DMS 273 (cell line): Measurements from ENCODE around the gene CTPS1.

ENCODE experiments used
- DNase-seq: peaks from one replicate; lab custom pipeline; 2025; ENCODE audit not compliant: unreplicated experiment; lab: John Stamatoyannopoulos, UW

Gene CTPS1

GRCh38 chr1:40966417-40966816 lies 13.1 kb upstream of the CTPS1 start:
- DNase-seq: no peak

- DNase-seq: no peak
These were observed 10.1 kb upstream of the CTPS1 start for GRCh38 chr1:40969445-40969844.

GRCh38 chr1:40971966-40972365 lies 7.5 kb upstream of the CTPS1 start:
- DNase-seq: no peak

- no peak for DNase-seq
These were observed 5.6 kb upstream of the CTPS1 start for GRCh38 chr1:40973912-40974311.

- DNase-seq: no peak
These were observed 4.6 kb upstream of the CTPS1 start for GRCh38 chr1:40974945-40975344.

- DNase-seq: no peak
These were observed 2.4 kb upstream of the CTPS1 start for GRCh38 chr1:40976952-40977690.

- no peak for DNase-seq
These were observed 1.8 kb upstream of the CTPS1 start for GRCh38 chr1:40977716-40978115.

- peak; percentile 97 for DNase-seq
These were observed 633 bp upstream of the CTPS1 start for GRCh38 chr1:40978886-40979240.

GRCh38 chr1:40980068-40980452 lies 564 bp downstream of the CTPS1 start:
- no peak for DNase-seq

- DNase-seq: peak; percentile 99
These were observed 1.1 kb downstream of the CTPS1 start for GRCh38 chr1:40980453-40981121.

- DNase-seq: no peak
These were observed 2.4 kb downstream of the CTPS1 start for GRCh38 chr1:40981691-40982448.

- no peak for DNase-seq
These were observed 3.2 kb downstream of the CTPS1 start for GRCh38 chr1:40982721-40983120.

GRCh38 chr1:40983286-40983685 lies 3.8 kb downstream of the CTPS1 start:
- no peak for DNase-seq

GRCh38 chr1:40984066-40984465 lies 4.6 kb downstream of the CTPS1 start:
- DNase-seq: no peak

- no peak for DNase-seq
These were observed 5.0 kb downstream of the CTPS1 start for GRCh38 chr1:40984531-40984930.

GRCh38 chr1:40985161-40985560 lies 5.7 kb downstream of the CTPS1 start:
- peak; percentile 100 for DNase-seq

GRCh38 chr1:40985875-40986274 lies 6.4 kb downstream of the CTPS1 start:
- no peak for DNase-seq

- DNase-seq: no peak
These were observed 6.9 kb downstream of the CTPS1 start for GRCh38 chr1:40986328-40986783.

- no peak for DNase-seq
These were observed 7.5 kb downstream of the CTPS1 start for GRCh38 chr1:40986956-40987355.

- no peak for DNase-seq
These were observed 8.2 kb downstream of the CTPS1 start for GRCh38 chr1:40987439-40988276.

- DNase-seq: no peak
These were observed 8.8 kb downstream of the CTPS1 start for GRCh38 chr1:40988280-40988679.
